GM21737 (cell line): ENCODE results near the gene MTMR2.
A peak's percentile ranks its signal among the peaks of the same experiment; 100 is the strongest.
"Not testable (repeated sequence)": the region's sequence is repeated elsewhere in the genome, so short reads cannot be mapped to it uniquely, and the experiment has no call there.

Source experiments
- ATAC-seq: cut with Tn5 transposase; IDR thresholded peaks from one replicate; pipeline ENCODE4 v1.9.1; 2021; ENCODE audit warnings: mild to moderate bottlenecking, moderate library complexity; ENCODE audit not compliant: unreplicated experiment

The MTMR2 gene

DNA sequence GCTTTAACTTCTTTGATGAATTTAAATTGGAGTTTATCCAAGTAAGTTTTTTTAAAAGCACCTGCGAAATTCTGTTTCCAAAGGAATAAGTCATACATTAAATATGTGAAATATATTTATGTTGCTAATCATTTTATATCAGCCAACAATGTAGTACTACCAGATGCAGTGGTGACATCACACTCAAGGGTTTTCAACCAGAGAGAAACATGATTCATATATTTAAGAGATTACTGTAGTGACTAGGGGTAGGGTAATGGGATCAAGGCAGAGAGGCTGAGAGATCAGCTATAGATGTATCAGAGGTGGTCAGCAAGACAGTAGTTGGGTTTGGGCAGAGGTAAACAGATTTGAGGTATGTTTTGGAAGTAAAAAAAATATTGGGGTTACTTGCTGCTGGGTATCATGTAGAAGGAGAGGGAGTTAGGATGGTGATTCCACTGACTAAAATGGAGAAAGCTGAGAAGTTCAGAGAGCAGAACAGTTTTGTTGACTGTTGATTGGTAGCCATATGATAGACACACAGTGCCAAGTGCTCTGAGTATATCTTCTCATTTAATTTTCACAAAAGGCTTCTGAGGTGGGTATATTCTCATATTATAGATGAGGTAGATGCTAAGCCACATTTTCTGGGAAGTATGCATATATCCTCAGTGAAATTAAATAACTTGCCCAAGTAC, 94.2 kb downstream of the MTMR2 start:
- no peak for ATAC-seq

DNA sequence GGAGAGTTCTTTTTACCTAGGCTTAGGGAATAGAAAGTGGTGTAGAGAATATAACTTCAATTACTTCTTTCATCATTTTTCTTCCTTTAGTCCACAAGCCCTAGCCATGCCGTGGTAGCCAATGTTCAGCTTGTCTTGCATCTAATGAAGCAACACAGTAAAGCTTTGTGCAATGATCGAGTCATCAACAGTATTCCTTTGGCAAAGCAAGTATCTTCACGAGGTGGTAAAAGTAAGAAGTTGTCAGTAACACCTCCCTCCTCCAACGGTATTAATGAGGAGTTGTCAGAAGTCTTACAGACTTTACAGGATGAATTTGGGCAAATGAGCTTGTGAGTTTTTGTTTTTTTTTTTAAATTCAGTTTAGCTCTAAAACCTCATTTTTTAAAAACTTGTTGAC, 96.2 kb downstream of the MTMR2 start:
- ATAC-seq: no peak

DNA sequence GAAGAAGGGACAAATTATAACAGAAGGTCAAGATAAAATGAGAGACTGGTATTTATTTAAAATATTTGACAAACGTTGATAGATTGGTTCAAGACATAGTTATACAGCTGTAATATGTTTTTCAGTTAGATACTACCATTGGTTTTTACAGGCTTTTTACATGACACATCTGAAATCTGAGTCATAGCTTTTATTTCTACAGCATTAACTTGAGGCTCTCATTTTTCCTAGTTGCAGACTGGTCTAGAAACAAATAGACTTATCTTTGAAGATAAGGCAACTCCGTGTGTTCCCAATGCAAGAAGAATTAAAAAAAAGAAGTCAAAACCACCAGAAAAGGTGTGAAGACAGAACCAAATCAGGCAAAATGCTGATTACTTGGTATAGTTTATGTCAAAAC, 102.3 kb downstream of the MTMR2 start:
- no peak for ATAC-seq

DNA sequence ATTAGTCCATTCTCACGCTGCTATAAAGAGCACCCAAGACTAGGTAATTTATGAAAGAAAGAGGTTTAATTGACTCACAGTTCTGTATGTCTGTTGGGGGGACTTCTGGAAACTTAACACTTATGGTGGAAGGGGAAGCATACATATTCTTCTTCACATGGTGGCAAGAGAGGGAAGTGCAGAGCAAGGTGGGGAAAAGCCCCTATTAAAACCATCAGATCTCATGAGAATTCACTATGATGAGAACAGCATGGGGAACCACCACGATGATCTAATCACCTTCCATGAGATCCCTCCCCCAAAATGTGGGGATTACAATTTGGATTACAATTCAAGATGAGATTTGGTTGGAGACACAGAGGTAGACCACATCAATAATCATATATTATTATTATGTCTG, 107.9 kb downstream of the MTMR2 start:
- ATAC-seq: no peak

DNA sequence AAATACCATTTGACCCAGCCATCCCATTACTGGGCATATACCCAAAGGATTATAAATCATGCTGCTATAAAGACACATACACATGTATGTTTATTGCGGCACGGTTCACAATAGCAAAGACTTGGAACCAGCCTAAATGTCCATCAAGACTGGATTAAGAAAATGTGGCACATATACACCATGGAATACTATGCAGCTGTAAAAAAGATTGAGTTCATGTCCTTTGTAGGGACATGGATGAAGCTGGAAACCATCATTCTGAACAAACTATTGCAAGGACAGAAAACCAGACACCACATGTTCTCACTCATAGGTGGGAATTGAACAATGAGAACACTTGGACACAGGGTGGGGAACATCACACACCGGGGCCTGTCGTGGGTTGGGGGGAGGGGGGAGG, 112.9 kb downstream of the MTMR2 start:
- ATAC-seq: not testable (repeated sequence)

DNA sequence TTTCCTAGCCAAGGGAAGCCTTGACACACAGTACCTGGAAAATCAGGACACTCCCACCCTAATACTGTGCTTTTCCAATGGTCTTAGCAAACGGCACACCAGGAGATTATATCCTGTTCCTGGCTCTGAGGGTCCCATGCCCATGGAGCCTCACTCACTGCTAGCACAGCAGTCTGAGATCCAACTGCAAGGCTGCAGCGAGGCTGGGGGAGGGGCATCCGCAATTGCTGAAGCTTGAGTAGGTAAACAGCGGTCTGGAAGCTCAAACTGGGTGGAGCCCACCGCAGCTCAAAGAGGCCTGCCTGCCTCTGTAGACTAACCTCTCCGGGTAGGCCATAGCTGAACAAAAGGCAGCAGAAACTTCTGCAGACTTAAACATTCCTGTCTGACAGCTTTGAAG, 117.4 kb downstream of the MTMR2 start:
- ATAC-seq: not testable (repeated sequence)

DNA sequence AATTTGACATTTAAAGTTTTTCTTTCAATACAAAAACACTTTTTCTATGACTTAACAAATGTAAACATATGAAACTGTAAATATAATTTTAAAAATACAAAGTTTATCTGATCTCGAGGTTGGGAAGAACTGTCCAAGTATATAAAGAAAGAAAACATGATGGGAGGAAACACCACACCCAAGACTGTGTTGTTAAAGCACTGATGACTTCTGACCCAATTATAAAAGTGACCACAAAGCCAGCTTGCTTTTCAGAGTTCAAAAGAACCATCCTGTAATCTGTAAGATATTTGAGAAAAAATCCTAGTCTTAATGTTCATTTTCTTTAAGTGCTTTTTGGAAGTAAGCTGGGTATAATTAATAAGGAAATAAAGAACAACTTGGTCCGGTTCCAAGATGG, 118.0 kb downstream of the MTMR2 start:
- ATAC-seq: no peak

DNA sequence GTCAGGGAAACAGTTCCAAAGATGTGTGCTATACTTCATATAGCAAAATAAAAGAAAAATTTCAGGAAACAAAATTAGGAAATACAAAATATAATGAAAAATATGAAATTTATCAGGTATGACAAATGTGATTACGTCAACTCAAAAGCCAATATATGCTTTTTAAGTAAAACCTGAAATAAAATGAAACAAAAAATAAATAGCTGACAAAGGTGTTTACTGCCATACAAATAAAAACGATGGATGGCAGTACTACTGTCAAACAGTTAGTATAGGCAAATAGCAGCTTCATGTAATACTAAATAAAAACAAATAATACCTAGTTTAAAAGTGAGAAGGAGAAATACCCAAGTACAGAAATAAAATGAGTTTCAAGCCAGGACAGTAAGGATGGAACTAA, 119.9 kb downstream of the MTMR2 start:
- no peak for ATAC-seq

DNA sequence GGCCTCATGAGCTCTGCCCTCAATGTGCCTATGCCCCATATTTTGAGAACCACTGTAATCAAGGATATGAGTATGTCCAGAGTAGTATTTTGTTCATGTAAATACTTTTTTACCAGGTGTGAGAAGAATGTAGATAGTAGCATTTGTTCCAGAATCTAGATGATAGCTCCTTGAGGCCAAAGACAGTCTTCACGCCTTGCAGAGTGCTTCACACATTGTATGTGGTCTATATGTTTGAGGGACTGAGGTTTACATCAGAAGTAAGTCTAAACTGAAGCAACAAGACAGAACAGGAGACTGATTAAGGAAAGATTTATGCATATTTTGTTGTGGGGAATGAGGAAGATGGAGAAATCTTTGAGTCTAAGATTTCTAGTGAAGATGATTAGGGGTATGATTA, 121.1 kb downstream of the MTMR2 start:
- no peak for ATAC-seq

DNA sequence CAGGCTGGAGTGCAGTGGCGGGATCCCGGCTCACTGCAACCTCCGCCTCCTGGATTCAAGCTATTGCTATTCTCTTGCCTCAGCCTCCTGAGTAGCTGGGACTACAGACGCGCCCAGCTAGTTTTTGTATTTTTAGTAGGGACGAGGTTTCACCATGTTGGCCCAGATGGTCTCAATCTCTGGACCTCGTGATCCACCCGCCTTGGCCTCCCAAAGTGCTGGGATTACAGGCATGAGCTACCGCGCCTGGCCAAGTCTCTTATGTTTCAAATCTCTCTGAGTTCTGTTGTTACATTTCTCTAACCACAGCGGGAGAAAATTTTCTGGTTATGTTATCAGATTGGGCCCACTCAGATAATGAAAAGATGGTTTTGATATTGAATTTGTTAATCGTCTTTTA, 123.5 kb downstream of the MTMR2 start:
- ATAC-seq: no peak

DNA sequence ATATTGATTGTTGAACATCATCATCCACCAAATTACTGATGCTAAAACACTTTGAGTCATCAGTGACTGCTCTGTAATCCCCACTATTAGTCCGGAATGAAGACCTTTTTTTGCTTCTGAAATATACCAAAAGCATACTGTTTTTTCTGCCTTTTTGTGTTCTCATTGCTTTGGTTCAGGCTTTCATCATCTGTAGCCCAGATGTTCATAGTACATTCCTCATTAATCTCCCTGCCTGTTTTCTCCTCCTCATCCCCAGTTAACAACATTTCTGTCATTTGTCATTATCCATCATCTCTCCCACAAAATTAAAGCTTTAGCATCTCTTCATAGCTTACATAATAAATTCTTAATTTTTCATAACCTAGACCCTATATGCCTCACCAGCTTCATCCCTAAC, 124.4 kb downstream of the MTMR2 start:
- no peak for ATAC-seq

DNA sequence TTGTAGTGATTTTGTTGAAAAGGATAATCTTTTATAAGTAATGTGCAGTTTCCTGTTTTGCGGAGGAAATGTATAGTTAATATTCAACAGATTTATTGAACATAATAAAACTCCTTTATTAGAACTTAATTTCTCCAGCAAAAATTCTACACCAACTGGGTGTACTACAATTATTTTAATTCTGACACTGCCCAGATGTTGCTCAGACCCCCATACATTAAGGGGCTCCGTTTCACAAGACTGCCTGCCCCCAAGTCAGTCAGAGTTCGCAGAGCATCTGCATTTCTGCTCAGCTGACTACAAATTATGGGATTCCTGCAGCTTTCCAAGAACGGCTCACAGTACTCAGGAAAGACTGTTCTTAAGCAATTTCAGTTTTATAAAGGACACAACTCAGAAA, 127.4 kb downstream of the MTMR2 start:
- ATAC-seq: no peak

DNA sequence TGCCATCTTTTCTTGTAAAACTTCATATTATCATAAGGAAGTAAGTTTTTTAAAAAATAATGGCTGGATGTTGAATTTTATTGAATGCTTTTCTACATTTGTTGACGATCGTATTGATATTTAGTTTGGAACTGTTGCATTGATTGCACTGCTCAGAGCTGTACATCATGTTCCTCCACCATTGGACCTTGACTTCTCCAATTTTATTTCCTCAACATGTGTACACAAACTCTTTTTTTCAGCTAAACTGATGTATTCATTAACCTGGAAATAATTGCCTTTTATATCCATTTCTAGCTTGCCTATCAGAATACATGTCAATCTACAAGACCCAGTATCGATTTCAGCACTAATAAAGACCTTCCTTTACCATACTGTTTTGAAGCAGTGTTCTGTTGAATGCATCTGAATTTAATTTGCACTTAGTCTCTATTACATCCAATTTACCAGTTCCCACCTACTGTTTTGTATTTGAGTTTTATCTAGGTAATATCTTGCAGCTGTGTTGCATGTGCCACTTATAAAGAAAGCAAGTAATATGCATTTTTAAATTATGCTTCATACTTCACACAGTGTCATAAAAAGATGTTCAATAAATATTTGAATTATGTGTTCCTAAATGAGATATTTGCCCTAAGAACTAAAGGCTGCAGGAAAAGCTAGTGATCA, 128.1 kb downstream of the MTMR2 start:
- no peak for ATAC-seq

DNA sequence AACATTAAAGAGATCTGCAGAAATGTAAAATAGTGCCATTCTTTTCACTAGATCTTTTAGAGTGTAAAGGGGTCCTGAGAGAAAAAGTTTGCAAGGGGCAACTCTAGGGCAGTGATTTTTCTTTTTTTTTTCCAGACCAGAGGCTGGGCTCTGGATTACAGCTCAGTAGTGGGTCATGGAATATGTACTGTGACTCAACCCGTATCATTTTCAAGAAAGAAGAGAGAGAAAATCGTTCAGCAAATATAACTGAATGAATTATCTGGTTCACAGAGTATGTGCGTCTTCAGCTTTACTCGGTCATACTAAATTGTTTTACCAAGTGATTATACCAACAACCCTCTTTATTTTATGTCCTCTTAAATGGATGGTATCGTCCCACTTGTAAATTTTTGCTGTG, 129.8 kb downstream of the MTMR2 start:
- no peak for ATAC-seq

DNA sequence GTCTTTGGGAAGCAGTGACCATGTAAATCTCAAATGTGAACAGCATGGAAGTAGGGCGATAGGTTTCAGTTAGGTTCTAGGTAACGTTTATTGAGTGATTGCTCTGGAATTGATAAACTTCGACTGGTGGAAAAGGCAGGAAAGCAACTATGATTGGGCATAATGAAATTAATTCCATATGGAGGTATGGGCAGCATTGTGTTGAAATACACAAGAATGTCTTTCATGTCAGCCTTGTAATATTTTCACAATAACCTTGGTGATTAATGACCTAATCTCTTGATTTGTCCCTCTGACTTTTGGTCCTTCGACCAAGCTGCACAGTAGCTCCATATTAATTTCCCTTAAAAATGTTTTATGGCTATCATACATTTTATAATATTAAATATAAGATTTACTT, 130.8 kb downstream of the MTMR2 start:
- no peak for ATAC-seq

DNA sequence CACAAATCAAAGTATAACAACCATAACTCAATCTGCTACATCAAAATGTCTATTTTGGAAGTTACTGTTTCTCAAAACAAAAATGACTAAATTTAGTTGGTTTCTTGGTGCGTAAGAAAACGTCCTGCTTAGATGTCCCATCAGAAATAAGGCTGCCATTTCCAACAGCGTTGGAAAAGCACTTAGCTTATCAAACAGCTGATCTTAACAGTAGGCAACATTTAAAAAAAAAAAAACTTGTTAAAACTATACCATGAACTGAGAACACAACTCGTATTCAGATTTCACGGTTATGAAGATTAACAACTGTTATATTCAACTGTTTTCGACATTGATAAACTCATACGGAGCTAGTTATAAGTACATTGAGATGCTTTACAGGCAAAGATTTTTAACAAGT, 131.2 kb downstream of the MTMR2 start:
- no peak for ATAC-seq

DNA sequence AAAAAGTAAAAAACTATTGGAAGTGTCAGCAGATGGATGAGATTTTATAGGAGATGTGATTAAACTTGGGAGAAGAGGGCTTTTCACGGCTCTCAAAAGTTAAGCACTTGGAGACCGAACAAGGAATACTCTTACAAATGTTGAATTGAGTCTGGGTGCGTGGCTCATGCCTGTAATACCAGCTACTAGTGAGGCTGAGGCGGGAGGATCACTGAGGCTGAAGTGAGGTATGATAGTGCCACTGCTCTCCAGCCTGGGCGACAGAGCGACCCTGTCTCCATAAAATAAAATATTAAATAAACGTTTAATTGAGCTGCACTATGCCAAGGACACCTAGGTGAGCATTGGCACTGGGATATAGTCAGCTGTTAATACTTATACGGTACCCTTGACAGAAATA, 131.7 kb downstream of the MTMR2 start:
- no peak for ATAC-seq

DNA sequence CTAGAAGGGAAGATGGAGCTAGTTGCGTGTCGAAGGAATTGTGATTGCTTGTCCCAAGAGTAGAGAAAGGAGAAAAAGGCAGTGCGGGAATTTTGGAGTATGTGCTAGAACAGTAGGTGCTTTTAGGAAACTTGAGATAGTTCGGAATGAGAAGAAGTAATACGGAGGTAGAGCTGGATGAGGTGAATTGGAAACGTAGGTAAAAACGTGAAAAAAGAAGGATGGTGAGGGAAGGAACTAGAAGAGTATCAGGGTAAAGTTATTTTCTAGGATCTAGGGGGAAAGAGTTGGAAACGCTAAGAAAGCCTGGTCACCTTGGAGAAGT, 132.2 kb downstream of the MTMR2 start:
- ATAC-seq: no peak

DNA sequence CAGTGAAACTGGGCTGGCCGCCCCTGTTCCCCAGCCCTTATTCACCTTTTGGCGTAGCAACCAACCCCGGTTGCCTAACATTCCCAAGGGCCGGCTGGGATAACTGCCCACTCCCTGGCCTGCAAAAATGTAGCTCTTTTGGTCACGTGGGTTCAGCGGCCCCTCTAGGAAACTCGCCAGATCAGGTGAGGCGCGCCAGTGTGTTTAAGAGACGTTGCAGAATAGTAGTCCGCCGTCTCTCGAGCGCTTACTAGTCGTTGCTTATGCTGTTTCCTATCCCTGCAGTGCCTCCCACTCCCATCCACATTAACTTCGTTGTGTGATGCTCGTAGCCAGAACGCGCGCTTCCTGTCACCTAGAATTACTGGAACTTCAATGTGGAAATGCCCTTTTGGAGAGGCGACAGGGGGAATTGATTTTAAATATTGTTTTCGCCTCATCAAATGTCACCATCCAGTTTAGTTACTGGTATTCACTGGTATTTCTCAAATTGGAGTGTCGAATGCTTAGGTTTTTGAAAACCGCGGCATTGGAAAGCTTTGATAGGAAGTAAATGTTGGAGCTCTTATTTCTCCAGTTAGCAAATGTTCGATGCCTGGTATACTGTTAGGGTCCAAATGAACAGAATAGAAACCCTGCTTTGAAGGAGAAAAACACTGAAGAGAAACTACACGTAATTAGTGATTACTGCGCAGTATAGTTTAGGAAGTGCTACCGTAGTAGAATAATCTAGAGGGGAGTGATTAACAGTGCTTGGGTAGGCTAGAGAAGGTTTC, 132.8 kb downstream of the MTMR2 start:
- ATAC-seq: no peak

DNA sequence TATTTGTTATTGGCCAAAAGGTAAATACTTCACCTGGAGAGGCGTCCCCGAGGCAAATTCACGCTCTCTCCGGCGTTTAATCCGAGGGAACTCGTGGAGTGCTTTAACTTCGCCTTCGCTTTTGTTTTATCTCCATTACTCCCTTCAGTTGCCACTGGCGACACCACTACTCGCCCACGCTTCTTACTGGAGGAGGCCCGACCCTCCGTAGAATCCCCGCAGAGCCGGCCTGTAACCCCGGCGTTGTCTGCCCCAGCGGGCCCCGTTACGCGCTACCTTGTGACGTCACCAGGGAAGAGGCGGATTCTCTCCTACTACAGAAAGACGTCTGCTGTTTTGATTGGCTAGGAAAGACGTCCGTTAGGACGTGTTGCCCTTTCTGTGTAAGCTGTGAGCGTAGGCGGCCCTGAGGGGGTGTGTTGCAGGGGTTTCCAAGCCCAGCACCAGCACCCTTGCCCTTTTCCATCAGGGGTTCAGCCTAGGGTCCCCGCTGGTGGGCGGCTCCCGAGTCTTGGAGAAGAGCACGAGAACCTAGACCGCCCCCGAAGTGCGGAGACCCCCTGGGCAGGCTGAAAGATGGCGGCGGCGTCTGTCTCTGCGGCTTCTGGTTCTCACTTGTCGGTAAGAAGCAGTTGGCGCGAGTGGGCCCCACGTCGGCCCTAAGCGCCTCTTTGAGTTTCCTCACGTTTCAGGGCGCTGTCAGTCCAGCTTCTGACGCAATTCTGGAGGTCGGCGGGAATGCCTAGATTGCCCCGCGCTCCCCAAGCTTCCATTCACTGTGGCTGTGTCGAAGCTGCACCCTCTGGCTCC, 133.6 kb downstream of the MTMR2 start, which contains the start of gene CEP57:
Gene CEP57 (plus strand): TSS at position 376 of the 810 bp plus-strand sequence. CDS start 201 bp downstream, at position 577.
- ATAC-seq: peak; percentile 69

DNA sequence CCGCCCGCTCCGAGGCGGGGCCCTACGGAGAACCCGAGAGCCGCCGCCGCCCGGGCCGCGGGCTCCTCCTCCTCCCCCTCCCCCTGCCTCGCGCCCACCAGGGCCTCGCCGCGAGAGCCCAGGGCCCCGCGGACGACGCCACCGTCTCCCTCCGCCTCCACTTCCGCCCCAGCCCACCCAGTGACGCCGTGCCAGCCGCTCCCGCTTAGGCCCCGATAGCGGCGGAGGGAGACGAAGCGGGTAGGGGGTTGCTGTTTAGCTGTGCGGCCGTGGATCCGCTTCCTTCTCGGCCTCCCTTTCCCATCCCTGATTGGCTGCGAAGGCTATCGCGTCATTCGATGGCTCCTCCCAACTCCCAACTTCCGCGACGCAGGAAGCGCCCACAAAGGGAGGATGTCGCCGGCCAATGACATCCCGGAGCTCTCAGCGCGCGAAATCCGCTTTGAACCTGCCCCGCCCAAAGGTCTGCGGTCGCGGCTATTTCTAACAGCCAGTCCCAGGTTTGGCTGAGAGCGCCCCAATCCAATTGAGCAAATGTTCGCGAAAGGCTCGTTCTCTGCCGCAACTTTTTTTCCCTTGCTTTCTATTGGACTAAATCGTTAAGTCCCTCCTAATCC, 134.3 kb downstream of the MTMR2 start, which contains the start of gene FAM76B:
Gene FAM76B (minus strand): TSS at position 277 of the 617 bp plus-strand sequence. CDS start 304 bp downstream, outside the sequence.
- ATAC-seq: peak; percentile 77
